PC-3 (cell line): ENCODE data around the gene MC1R. TPM values are rescaled to one million over a fixed set of nuclear protein-coding genes. Genes with fewer than 3 reads are reported as not detected.

ENCODE experiments used
- ATAC-seq: fragments of 200-7000 bp; cut with Tn5 transposase; 2 replicates; pipeline ENCODE4 v1.9.1; 2020; ENCODE audit warnings: mild to moderate bottlenecking, moderate library complexity
- BruUV-seq: library from RNA; stranded (reverse); fragments of 400-500 nt; replicated peaks from 2 replicates; lab custom pipeline; 2021; lab: Mats Ljungman, UMichigan
- CTCF ChIA-PET: fragments of 300-600 bp; sonication (Branson Sonifier 250); formaldehyde crosslinking; loops from one replicate; lab custom pipeline; 2022; ENCODE audit warnings: antibody characterized with exemption; lab: Charles Lee
- POLR2A ChIA-PET: fragments of 300-600 bp; sonication (Branson Sonifier 250); formaldehyde crosslinking; loops from one replicate; lab custom pipeline; 2022; ENCODE audit warnings: antibody characterized with exemption; ENCODE audit not compliant: unreplicated experiment; lab: Charles Lee
- DNase-seq: peaks from one replicate; pipeline ENCODE4 v3.0.0-alpha.2; 2015
- H2AFZ ChIP-seq: fragments of 300-600 bp; sonication (generic); 2 replicates; pipeline ENCODE4 v1.6.0; 2016; ENCODE audit warnings: antibody characterized with exemption, low read length
- H3F3A ChIP-seq: fragments of 300-600 bp; sonication (generic); one replicate; pipeline ENCODE4 v1.6.0; 2017; ENCODE audit warnings: antibody characterized with exemption, low read length, control low read depth, mild to moderate bottlenecking; ENCODE audit not compliant: unreplicated experiment
- H3K27ac ChIP-seq: fragments of 300-600 bp; sonication (generic); 2 replicates; pipeline ENCODE4 v1.5.1; 2016; ENCODE audit warnings: mild to moderate bottlenecking, low read length
- H3K27me3 ChIP-seq: fragments of 300-600 bp; sonication (generic); 2 replicates; pipeline ENCODE4 v1.6.1; 2016; ENCODE audit warnings: low read length, mixed read lengths
- H3K36me3 ChIP-seq: fragments of 300-600 bp; sonication (generic); 2 replicates; pipeline ENCODE4 v1.6.1; 2016; ENCODE audit warnings: low read depth, mixed run types, low read length, mixed read lengths
- H3K4me1 ChIP-seq: fragments of 300-600 bp; sonication (generic); 2 replicates; pipeline ENCODE4 v1.5.1; 2016; ENCODE audit warnings: low read length; ENCODE audit not compliant: insufficient read depth
- H3K4me2 ChIP-seq: fragments of 300-600 bp; sonication (generic); 2 replicates; pipeline ENCODE4 v1.6.0; 2016; ENCODE audit warnings: low read length
- H3K4me3 ChIP-seq: fragments of 300-600 bp; sonication (generic); 2 replicates; pipeline ENCODE4 v1.5.1; 2016; ENCODE audit warnings: mild to moderate bottlenecking, low read length, mixed read lengths
- H3K79me2 ChIP-seq: fragments of 300-600 bp; sonication (generic); 2 replicates; pipeline ENCODE4 v1.6.1; 2017; ENCODE audit warnings: low read length, mixed read lengths
- H3K9ac ChIP-seq: fragments of 300-600 bp; sonication (generic); 2 replicates; pipeline ENCODE4 v1.6.0; 2016; ENCODE audit warnings: mild to moderate bottlenecking, low read length
- H3K9me2 ChIP-seq: fragments of 300-600 bp; sonication (generic); replicated peaks from 2 replicates; pipeline ENCODE4 v1.6.1; 2016; ENCODE audit warnings: mixed run types, low read length, mixed read lengths
- H3K9me3 ChIP-seq: fragments of 300-600 bp; sonication (generic); 2 replicates; pipeline ENCODE4 v1.6.1; 2016; ENCODE audit warnings: low read length, mixed read lengths
- H4K20me1 ChIP-seq: fragments of 300-600 bp; sonication (generic); 2 replicates; pipeline ENCODE4 v1.6.1; 2016; ENCODE audit warnings: low read length, mixed read lengths
- EZH2 ChIP-seq: fragments of 300-600 bp; sonication (generic); IDR thresholded peaks from one replicate; pipeline ENCODE4 v1.6.1; 2017; ENCODE audit warnings: antibody characterized with exemption, mild to moderate bottlenecking, low read length; ENCODE audit not compliant: unreplicated experiment
- EZH2phosphoT487 ChIP-seq: fragments of 300-600 bp; sonication (generic); IDR thresholded peaks from 2 replicates; pipeline ENCODE4 v1.6.1; 2018; ENCODE audit warnings: mild to moderate bottlenecking, antibody characterized with exemption, low read length, borderline replicate concordance
- intact Hi-C: fragments of 100-400 bp; cut with micrococcal nuclease; formaldehyde crosslinking; loops from 2 replicates; pipeline ENCODE4 v1.9.0; 2023
- total RNA-seq: library from RNA; depleted of rRNA; stranded (reverse); fragments of >200 nt; gene quantifications from 2 replicates; pipeline ENCODE4 v1.2.3, GENCODE V29; 2014
- TF ChIP-seq, protein P1 (sequence below): fragments of 300-600 bp; sonication (generic); conservative IDR thresholded peaks from 2 replicates; pipeline ENCODE4 v1.5.1; 2017; ENCODE audit warnings: antibody characterized with exemption, low read depth, mild to moderate bottlenecking, low read length

Gene MC1R
- total RNA-seq, 1 experiment from 2014 or later, result 4.2 TPM

DNA sequence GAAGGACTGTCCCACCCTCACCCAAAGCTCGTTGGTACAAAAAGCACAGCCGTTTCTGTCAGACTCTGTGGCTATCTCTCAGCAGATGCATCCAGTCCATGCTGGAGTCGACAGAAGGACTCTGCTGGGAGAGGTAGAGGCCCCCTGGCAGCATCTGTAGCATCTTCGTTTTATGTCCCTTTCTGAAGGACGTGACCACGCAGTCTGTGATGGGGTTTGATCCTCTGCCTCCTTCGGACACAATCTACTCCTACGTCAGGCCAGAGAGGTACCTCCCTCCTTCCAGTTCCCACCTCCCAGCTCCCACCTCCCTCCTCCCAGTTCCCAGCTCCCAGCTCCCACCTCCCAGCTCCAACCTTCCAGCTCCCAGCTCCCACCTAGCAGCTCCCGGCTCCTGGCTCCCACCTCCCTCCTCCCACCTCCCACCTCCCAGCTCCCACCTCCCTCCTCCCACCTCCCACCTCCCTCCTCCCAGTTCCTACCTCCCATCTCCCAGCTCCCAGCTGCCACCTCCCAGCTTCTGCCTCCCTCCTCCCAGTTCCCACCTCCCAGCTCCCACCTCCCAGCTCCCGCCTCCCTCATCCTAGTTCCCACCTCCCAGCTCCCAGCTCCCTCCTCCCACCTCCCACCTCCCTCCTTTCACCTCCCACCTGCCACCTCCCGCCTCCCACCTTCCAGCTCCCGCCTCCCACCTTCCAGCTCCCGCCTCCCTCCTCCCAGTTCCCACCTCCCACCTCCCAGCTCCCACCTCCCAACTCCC is 11.4 kb upstream of the MC1R start:
- Histone ChIP-seq H2AFZ (no peak overlapping the region), H3K27ac (no peak overlapping the region), H3F3A (no peaks in the 10 kb centered on the region), H3K9me3 (no peaks in the 10 kb centered on the region), H3K9ac (no peak overlapping the region), H3K4me3 (no peak overlapping the region), H3K36me3 (peaks cover 23% of the 10 kb centered on the region), H3K79me2 (no peaks in the 10 kb centered on the region), H3K9me2 (no peaks in the 10 kb centered on the region), H3K4me2 (no peak overlapping the region), H3K4me1 (no peaks in the 10 kb centered on the region), H4K20me1 (no peaks in the 10 kb centered on the region), H3K27me3 (no peaks in the 10 kb centered on the region)
- DNase-seq, result no peak
- ATAC-seq, result no peak
- ChIA-PET POLR2A (no interaction called here), CTCF (no interaction called here)
- intact Hi-C loops, result no loop called here
- TF ChIP-seq EZH2 (no peak), EZH2phosphoT487 (no peak)
- TF ChIP-seq, protein P1, sequence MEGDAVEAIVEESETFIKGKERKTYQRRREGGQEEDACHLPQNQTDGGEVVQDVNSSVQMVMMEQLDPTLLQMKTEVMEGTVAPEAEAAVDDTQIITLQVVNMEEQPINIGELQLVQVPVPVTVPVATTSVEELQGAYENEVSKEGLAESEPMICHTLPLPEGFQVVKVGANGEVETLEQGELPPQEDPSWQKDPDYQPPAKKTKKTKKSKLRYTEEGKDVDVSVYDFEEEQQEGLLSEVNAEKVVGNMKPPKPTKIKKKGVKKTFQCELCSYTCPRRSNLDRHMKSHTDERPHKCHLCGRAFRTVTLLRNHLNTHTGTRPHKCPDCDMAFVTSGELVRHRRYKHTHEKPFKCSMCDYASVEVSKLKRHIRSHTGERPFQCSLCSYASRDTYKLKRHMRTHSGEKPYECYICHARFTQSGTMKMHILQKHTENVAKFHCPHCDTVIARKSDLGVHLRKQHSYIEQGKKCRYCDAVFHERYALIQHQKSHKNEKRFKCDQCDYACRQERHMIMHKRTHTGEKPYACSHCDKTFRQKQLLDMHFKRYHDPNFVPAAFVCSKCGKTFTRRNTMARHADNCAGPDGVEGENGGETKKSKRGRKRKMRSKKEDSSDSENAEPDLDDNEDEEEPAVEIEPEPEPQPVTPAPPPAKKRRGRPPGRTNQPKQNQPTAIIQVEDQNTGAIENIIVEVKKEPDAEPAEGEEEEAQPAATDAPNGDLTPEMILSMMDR, result no peak
- BruUV-seq, result no TSS peak

DNA sequence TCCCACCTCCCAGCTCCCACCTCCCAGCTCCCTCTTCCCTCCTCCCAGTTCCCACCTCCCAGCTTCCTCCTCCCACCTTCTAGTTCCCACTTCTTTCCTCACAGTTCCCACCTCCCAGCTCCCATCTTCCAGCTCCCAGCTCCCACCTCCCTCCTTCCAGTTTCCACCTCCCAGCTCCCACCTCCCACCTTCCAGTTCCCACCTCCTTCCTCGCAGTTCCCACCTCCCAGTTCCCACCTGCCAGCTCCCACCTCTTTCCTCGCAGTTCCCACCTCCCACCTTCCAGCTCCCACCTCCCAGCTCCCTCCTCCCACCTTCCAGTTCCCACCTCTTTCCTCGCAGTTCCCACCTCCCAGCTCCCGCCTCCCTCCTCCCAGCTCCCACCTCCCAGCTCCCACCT is 10.4 kb upstream of the MC1R start:
- Histone ChIP-seq H3K36me3 (peaks cover 23% of the 10 kb centered on the region), H3K27ac (no peak overlapping the region), H3K4me1 (no peaks in the 10 kb centered on the region), H3K4me2 (no peak overlapping the region), H3K27me3 (no peaks in the 10 kb centered on the region), H3K79me2 (no peaks in the 10 kb centered on the region), H3K9me3 (no peaks in the 10 kb centered on the region), H3K9ac (no peak overlapping the region), H4K20me1 (no peaks in the 10 kb centered on the region), H2AFZ (no peak overlapping the region), H3F3A (no peaks in the 10 kb centered on the region), H3K9me2 (no peaks in the 10 kb centered on the region), H3K4me3 (no peak overlapping the region)
- DNase-seq (no peak), ATAC-seq (no peak)
- ChIA-PET POLR2A (no interaction called here), CTCF (no interaction called here)
- intact Hi-C loops, result no loop called here
- BruUV-seq, result no TSS peak
- TF ChIP-seq EZH2 (no peak), EZH2phosphoT487 (no peak)
- TF ChIP-seq, protein P1, result no peak
